HL-60 (cell line): ENCODE results near the gene ANTXR1.

ENCODE experiments used
- DNase-seq, 2 experiments: peaks; one replicate each; pipeline ENCODE4 v3.0.0-alpha.2; 2010 to 2020; ENCODE audit warnings: low read depth in 1 of 2, low spot score in 1 of 2
- H3K27ac ChIP-seq: fragments of 250-450 bp; sonication (Bioruptor Pico); replicated peaks from 2 replicates; pipeline ENCODE4 v1.5.1; 2020; ENCODE audit warnings: mild to moderate bottlenecking, moderate library complexity
- H3K27me3 ChIP-seq: fragments of 250-450 bp; sonication (Bioruptor Pico); 2 replicates; pipeline ENCODE4 v1.5.1; 2021; ENCODE audit warnings: mild to moderate bottlenecking, moderate library complexity; ENCODE audit not compliant: insufficient read depth, poor library complexity, severe bottlenecking
- H3K4me3 ChIP-seq: replicated peaks from 2 replicates; pipeline ENCODE4 v1.5.1; 2011; ENCODE audit warnings: mild to moderate bottlenecking, control low read depth, low read length; ENCODE audit not compliant: insufficient read depth
- GABPA ChIP-seq: IDR thresholded peaks from 2 replicates; pipeline ENCODE4 v1.6.1; 2012; ENCODE audit warnings: low read depth
- POLR2AphosphoS5 ChIP-seq: IDR thresholded peaks from 2 replicates; pipeline ENCODE4 v1.6.1; 2012; ENCODE audit warnings: low read depth
- REST ChIP-seq: IDR thresholded peaks from 2 replicates; pipeline ENCODE4 v1.6.1; 2012; ENCODE audit warnings: low read depth; ENCODE audit not compliant: insufficient replicate concordance
- SPI1 ChIP-seq: IDR thresholded peaks from 2 replicates; pipeline ENCODE4 v1.6.1; 2012; ENCODE audit warnings: low read depth, mild to moderate bottlenecking, borderline replicate concordance
- TF ChIP-seq, protein P1 (sequence below): IDR thresholded peaks from one replicate; pipeline ENCODE4 v1.5.1; 2011; ENCODE audit warnings: low read length, control low read depth, inconsistent platforms; ENCODE audit not compliant: insufficient read depth

The ANTXR1 gene

DNA sequence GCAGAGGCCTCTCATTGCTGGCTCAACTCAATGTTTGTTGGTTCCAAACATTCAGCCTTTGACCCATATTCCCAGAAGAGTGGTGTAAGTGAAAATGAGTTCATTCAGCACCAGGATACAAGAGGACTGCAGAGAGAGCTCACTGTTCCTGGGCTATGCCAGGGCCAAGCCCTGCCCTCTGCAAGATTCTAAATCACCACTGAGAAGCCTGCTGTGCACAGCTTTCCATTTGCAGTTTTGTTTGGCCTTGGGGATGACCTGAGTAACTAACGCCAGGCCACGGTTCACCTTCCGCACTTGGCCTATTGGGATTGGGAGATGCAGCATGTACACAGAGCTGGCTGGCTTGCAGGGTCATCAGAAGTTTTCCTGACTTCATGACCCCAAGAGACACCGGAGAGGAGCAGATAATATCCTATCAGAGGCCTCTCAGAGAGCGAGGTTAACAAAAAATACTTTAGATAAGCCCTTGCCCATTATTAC is 25.9 kb upstream of the ANTXR1 start:
- H3K27me3 ChIP-seq = no peaks in the 10 kb centered on the region
- H3K27ac ChIP-seq = no peak overlapping the region
- TF ChIP-seq REST (no peak), SPI1 (no peak), GABPA (no peak), POLR2AphosphoS5 (no peak)
- TF ChIP-seq, protein P1, sequence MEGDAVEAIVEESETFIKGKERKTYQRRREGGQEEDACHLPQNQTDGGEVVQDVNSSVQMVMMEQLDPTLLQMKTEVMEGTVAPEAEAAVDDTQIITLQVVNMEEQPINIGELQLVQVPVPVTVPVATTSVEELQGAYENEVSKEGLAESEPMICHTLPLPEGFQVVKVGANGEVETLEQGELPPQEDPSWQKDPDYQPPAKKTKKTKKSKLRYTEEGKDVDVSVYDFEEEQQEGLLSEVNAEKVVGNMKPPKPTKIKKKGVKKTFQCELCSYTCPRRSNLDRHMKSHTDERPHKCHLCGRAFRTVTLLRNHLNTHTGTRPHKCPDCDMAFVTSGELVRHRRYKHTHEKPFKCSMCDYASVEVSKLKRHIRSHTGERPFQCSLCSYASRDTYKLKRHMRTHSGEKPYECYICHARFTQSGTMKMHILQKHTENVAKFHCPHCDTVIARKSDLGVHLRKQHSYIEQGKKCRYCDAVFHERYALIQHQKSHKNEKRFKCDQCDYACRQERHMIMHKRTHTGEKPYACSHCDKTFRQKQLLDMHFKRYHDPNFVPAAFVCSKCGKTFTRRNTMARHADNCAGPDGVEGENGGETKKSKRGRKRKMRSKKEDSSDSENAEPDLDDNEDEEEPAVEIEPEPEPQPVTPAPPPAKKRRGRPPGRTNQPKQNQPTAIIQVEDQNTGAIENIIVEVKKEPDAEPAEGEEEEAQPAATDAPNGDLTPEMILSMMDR = no peak
- DNase-seq = no peak
- H3K4me3 ChIP-seq = no peak overlapping the region

DNA sequence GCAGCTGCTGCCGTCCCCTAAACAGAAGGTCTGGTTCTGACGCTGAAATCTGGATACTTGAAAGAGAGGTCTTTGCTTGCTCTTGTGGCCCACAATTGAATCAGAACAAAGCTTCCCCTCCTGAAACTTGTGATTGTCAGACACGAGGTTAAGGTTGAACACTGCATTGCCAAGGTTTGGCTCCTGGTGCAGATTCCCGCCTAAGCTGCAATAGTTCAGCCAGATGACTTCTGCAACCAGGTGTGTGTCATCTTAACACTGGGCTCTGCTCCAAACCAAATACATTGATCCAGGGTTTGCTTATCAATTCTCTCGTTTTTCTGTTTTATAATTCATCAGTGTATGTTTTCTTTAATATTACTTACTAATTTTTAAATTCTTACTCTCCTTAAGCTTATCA is 23.9 kb upstream of the ANTXR1 start:
- no peak for DNase-seq
- no peak overlapping the region for H3K4me3 ChIP-seq
- no peak overlapping the region for H3K27ac ChIP-seq
- no peak for TF ChIP-seq SPI1
- no peak for TF ChIP-seq GABPA
- TF ChIP-seq, protein P1 = no peak
- TF ChIP-seq REST = no peak
- TF ChIP-seq POLR2AphosphoS5 = no peak
- no peaks in the 10 kb centered on the region for H3K27me3 ChIP-seq

- no peak for DNase-seq
- Histone ChIP-seq H3K4me3 (no peak overlapping the region), H3K27me3 (no peaks in the 10 kb centered on the region), H3K27ac (no peak overlapping the region)
- TF ChIP-seq REST = no peak
- no peak for TF ChIP-seq SPI1
- TF ChIP-seq, protein P1 = no peak
- TF ChIP-seq POLR2AphosphoS5 = no peak
- no peak for TF ChIP-seq GABPA
Measured at GRCh38 chr2:68992341-68992740, 20.6 kb upstream of the ANTXR1 start.
